B cell (primary cell): ENCODE data around the gene CDK18.

Source experiments
- EZH2 ChIP-seq: IDR thresholded peaks from 2 replicates; pipeline ENCODE4 v1.6.1; 2012; ENCODE audit warnings: borderline replicate concordance, low read depth, mild to moderate bottlenecking, moderate library complexity, low read length; ENCODE audit not compliant: insufficient read depth, poor library complexity, severe bottlenecking
- TF ChIP-seq, protein P1 (sequence below): fragments of 200-600 bp; IDR thresholded peaks from one replicate; pipeline ENCODE4 v1.8.0; 2022; ENCODE audit warnings: antibody characterized with exemption, mild to moderate bottlenecking

DNA sequence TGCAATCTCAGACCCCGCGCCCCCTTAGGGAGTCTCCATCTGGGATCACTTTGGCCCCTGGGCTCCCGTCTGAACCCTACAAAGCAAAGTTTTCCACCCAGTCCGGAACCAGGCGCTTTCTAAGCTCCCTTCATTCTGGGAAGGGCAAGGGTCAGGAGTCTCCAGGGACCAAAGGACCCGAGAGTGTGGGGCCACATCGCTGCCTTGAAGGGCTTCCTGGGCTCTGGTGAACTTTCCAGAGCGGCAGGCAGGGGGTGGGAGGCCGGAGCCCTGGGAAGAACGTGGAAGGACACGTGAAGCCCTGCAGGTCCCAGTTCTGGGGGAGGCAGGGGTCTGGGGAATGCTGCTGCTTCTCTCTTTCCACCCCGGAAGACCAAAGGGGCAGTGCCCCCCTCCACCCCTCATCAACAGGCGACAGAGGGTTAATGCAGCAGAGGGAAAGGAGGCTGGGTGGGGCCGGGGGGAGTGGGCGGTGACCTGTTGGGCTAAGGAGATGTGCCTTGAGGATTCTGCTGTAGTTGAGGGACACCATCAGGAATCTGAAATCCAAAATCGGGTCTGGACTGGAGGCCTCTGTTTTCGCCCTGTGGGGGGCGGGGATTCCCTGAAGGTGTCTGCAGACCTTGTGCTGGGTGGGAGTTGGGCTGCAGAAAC, 734 bp downstream of the CDK18 start:
- TF ChIP-seq, protein P1, sequence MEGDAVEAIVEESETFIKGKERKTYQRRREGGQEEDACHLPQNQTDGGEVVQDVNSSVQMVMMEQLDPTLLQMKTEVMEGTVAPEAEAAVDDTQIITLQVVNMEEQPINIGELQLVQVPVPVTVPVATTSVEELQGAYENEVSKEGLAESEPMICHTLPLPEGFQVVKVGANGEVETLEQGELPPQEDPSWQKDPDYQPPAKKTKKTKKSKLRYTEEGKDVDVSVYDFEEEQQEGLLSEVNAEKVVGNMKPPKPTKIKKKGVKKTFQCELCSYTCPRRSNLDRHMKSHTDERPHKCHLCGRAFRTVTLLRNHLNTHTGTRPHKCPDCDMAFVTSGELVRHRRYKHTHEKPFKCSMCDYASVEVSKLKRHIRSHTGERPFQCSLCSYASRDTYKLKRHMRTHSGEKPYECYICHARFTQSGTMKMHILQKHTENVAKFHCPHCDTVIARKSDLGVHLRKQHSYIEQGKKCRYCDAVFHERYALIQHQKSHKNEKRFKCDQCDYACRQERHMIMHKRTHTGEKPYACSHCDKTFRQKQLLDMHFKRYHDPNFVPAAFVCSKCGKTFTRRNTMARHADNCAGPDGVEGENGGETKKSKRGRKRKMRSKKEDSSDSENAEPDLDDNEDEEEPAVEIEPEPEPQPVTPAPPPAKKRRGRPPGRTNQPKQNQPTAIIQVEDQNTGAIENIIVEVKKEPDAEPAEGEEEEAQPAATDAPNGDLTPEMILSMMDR, result no peak
- no peak for TF ChIP-seq EZH2
